Measurements from ENCODE around the gene SLC6A1. TPM values are rescaled to one million over a fixed set of nuclear protein-coding genes. Genes with fewer than 3 reads are reported as not detected.

The SLC6A1 gene
- total RNA-seq, 1 experiment from 2014 or later = not detected

DNA sequence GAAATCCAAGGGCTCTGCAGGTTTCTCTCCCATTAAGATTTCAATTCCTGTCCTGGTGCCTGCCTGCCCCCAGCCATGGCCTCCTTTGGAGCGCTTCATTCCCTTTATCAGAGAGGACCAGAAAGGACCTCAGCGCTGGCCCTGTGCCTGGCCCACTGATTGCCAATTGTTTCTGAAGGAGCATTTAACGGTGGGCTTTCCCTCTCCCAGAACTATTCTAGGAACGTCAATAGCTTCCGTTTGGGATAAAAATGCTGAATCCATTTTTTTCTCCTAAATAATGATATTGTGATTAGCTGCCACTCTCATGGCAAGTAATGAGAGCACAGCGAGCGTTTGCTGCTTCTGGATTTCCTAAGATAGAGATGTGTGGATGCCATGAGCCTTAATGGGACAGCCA lies 12.2 kb upstream of the SLC6A1 start:
- Mint-ChIP-seq H3K4me3 (ENCODE audit: unreplicated experiment) (no peak overlapping the region), H3K4me1 (ENCODE audit: insufficient read depth, unreplicated experiment) (peaks cover 11% of the 10 kb centered on the region), H3K9me3 (ENCODE audit: unreplicated experiment) (no peaks in the 10 kb centered on the region), H3K27me3 (ENCODE audit: insufficient read depth, unreplicated experiment) (peaks cover 37% of the 10 kb centered on the region), H3K36me3 (ENCODE audit: insufficient read depth, unreplicated experiment) (no peaks in the 10 kb centered on the region), H3K27ac (ENCODE audit: low read depth, unreplicated experiment) (no peak overlapping the region)
- CTCF ChIA-PET = interaction anchor here (0.8 to 4.7 kb wide), 2 partner anchors 80 to 223 kb away, joined by 4 to 43 read pairs; no protein-coding TSS in a partner anchor
- TF ChIP-seq CTCF (IDR thresholded peaks at IDR 0.05; ENCODE audit: unreplicated experiment) = no peak
- no peak for DNase-seq (ENCODE audit: unreplicated experiment)
- intact Hi-C loops (cut with micrococcal nuclease) = no loop called here
- BruUV-seq (replicated peaks) = no TSS peak
- POLR2A ChIA-PET = interaction anchor here (0.5 kb wide), 1 partner anchor 25 kb away, joined by 3 read pairs; no protein-coding TSS in a partner anchor

DNA sequence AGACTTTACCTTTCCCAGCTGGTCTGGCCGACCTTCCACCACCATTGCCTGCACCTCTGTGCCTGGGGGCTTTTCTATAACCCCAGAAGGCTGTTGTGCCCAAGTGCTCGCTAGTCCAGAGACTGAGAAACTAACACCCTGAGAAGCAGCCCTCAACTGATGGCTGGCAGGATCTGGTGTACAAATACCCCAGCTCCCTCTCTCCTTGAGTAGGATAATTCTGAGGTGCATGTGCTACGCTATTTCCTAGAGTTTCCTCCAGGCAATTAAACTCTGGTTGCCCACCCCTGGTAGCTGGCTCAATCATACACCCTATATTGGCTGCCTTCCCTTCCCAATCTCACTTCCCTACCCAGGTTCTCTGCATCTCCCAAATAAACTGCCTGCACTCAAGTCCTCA lies 11.5 kb upstream of the SLC6A1 start:
- no peaks in the 10 kb centered on the region for H3K36me3 Mint-ChIP-seq (ENCODE audit: insufficient read depth, unreplicated experiment)

GRCh38 chr3:10981961-10982360 lies 10.6 kb upstream of the SLC6A1 start:
- Mint-ChIP-seq H3K27me3 (ENCODE audit: insufficient read depth, unreplicated experiment) (peaks cover 44% of the 10 kb centered on the region), H3K4me3 (ENCODE audit: unreplicated experiment) (no peak overlapping the region), H3K9me3 (ENCODE audit: unreplicated experiment) (no peaks in the 10 kb centered on the region), H3K36me3 (ENCODE audit: insufficient read depth, unreplicated experiment) (no peaks in the 10 kb centered on the region), H3K27ac (ENCODE audit: low read depth, unreplicated experiment) (no peak overlapping the region), H3K4me1 (ENCODE audit: insufficient read depth, unreplicated experiment) (peaks cover 11% of the 10 kb centered on the region)
- ChIA-PET CTCF (interaction anchor here (0.6 to 4.7 kb wide), 16 partner anchors 13 to 678 kb away, joined by 3 to 43 read pairs (median 6); no protein-coding TSS in a partner anchor), POLR2A (interaction anchor here (0.7 kb wide), 1 partner anchor 384 kb away, joined by 3 read pairs; no protein-coding TSS in a partner anchor)
- no TSS peak for BruUV-seq (replicated peaks)
- no peak for DNase-seq (ENCODE audit: unreplicated experiment)
- intact Hi-C loops (cut with micrococcal nuclease) = no loop called here
- no peak for TF ChIP-seq CTCF (IDR thresholded peaks at IDR 0.05; ENCODE audit: unreplicated experiment)

More for the DNA sequence above, 11.5 kb upstream of the SLC6A1 start:
- BruUV-seq (replicated peaks) = no TSS peak
- Mint-ChIP-seq H3K4me1 (ENCODE audit: insufficient read depth, unreplicated experiment) (peaks cover 11% of the 10 kb centered on the region), H3K27me3 (ENCODE audit: insufficient read depth, unreplicated experiment) (peaks cover 44% of the 10 kb centered on the region), H3K27ac (ENCODE audit: low read depth, unreplicated experiment) (no peak overlapping the region), H3K9me3 (ENCODE audit: unreplicated experiment) (no peaks in the 10 kb centered on the region), H3K4me3 (ENCODE audit: unreplicated experiment) (no peak overlapping the region)
- no peak for DNase-seq (ENCODE audit: unreplicated experiment)
- CTCF ChIA-PET = interaction anchor here (0.6 to 4.7 kb wide), 7 partner anchors 12 to 679 kb away, joined by 3 to 43 read pairs (median 5); no protein-coding TSS in a partner anchor
- no peak for TF ChIP-seq CTCF (IDR thresholded peaks at IDR 0.05; ENCODE audit: unreplicated experiment)
- intact Hi-C loops (cut with micrococcal nuclease) = no loop called here
- POLR2A ChIA-PET = interaction anchor here (0.7 kb wide), 1 partner anchor 216 kb away, joined by 3 read pairs; no protein-coding TSS in a partner anchor

DNA sequence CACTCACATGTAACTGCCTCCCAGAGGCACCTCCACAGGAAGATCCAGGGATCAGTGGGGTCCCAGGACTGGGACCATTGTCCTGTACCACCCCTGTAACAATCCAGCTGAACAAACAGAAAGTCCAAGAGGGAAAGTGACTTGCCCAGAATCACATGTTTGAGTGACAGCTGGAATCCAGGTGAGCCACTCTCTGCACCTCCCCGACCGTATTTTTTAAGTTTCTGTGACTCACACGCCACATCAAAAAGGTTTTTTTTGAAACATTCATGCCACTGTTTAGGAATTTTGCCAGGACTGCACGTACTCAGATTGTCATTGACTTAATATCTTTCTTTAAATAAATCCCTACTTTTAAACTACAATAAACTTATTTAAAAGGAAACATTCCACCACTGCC lies 9.8 kb upstream of the SLC6A1 start:
- Mint-ChIP-seq H3K27ac (ENCODE audit: low read depth, unreplicated experiment) (no peak overlapping the region), H3K27me3 (ENCODE audit: insufficient read depth, unreplicated experiment) (peaks cover 44% of the 10 kb centered on the region), H3K4me1 (ENCODE audit: insufficient read depth, unreplicated experiment) (peaks cover 11% of the 10 kb centered on the region), H3K36me3 (ENCODE audit: insufficient read depth, unreplicated experiment) (no peaks in the 10 kb centered on the region), H3K9me3 (ENCODE audit: unreplicated experiment) (no peaks in the 10 kb centered on the region), H3K4me3 (ENCODE audit: unreplicated experiment) (no peak overlapping the region)
- POLR2A ChIA-PET = interaction anchor here (0.6 kb wide), 1 partner anchor 15 kb away, joined by 3 read pairs; no protein-coding TSS in a partner anchor
- DNase-seq (ENCODE audit: unreplicated experiment) = peak; percentile 48
- CTCF ChIA-PET = interaction anchor here (0.6 to 4.7 kb wide), 28 partner anchors 8 to 800 kb away, joined by 3 to 43 read pairs (median 4); no protein-coding TSS in a partner anchor
- no peak for TF ChIP-seq CTCF (IDR thresholded peaks at IDR 0.05; ENCODE audit: unreplicated experiment)
- no TSS peak for BruUV-seq (replicated peaks)
- intact Hi-C loops (cut with micrococcal nuclease) = loop anchor here (1.0 kb wide), 1 partner anchor 224 kb away; no protein-coding TSS in a partner anchor
